ENCODE data around the gene GJB5.

Gene GJB5

DNA sequence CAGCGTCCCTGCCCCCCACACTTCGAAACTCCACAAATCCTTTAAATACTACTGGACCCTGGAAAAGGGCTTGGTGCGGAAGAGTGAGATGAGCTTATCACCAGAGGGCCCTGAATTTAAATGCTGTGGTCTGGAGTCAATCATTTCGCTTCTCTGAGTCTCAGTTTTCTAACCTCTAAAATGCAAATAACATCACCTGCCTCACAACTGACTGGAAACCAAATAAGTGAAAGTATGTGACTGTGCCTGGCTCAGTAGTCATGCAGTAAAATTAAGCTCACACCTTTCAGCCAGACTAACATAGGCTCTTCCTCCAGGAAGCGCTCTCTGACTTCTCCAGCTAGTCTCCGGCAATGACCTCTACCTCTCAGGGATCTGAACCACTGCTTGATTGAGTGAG, 42.1 kb downstream of the GJB5 start:
- no peak for DNase-seq

DNA sequence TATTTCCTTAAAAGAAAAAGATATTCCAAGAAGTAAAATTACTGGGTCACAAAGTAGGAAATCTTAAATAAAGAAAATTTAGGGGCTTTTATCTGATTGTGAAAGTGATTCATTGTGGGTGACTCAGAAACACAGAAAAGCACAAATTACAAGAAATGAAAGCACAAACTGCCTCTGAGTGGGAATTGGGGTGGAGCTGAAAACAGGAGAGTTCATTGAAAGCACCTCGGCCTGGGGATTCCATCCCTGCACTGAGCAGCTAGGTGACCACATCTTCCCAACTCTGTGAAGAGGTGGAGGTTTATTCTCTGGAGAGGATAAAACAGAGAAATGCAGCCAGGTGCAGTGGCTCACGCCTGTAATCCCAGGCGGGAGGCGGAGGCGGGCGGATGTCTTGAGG, 45.4 kb downstream of the GJB5 start:
- DNase-seq, result no peak

DNA sequence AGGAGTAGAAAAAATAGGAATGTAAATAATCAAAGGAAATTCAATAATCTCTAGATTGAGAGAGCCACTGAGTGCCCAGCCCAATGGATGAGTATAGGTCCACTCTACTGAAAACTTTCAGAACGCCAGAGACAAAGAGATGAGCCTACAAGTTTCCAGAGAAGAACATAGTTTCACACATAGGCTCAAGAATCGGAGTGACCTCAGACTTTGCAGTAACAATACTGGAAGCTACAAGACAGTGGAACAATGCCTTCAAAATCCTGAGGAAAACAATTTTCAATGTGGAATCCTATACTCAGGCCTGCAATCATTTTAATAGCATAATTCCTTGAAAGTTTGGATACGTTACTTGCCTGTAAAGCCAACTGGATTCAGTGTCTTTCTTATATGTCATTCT, 48.9 kb downstream of the GJB5 start:
- no peak for DNase-seq

DNA sequence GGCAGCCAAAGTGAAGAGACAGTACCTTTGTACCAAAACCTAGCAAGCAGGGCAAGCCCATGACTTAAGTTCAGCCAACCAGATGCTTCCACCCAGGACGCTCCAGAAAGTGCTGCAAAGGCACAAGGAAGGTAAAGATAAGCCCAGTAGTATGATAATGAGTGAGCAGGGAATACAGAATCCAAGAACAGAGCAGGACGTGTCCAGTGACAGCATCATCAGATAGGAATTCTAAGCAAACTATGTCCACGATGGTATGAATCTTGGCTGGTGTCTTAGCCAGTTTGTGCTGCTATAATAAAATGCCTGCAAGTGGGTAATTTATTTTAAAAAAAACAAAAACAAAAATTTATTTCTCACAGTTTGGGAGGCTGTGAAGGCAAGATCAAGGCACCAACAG, 51.5 kb downstream of the GJB5 start:
- no peak for DNase-seq

Measured in NCI-H1694 treated with DMSO at 0.1 percent for 48 hours (cell line).